Adrenal gland (tissue), 12 donors: ENCODE data around the gene RSKR. TPM values are rescaled to one million over a fixed set of nuclear protein-coding genes. Genes with fewer than 3 reads are reported as not detected.

Source experiments
- DNase-seq, 7 donors: peaks; one replicate each; pipeline ENCODE4 v3.0.0-alpha.2; 2019 to 2020
- H3K27ac ChIP-seq, 5 donors: fragments of 200-600 bp; sonication (generic) in 4 of 5; 1 replicate in 3 of 5; 2 replicates in 2 of 5; pipeline versions ENCODE4 v1.5.1 to v1.8.0; 2016 to 2020; ENCODE audit warnings: mild to moderate bottlenecking in 1 of 5
- H3K27me3 ChIP-seq: fragments of 200-600 bp; 2 replicates; pipeline ENCODE4 v1.8.0; 2021
- H3K36me3 ChIP-seq, 2 donors: fragments of 200-600 bp; replicated peaks in 1 of 2; 1 replicate in 1 of 2; 2 replicates in 1 of 2; pipeline versions ENCODE4 v1.5.1 to v1.8.0; 2018 to 2022
- H3K4me1 ChIP-seq, 2 donors: fragments of 200-600 bp; replicated peaks in 1 of 2; 1 replicate in 1 of 2; 2 replicates in 1 of 2; pipeline versions ENCODE4 v1.5.1 to v1.8.0; 2018 to 2021
- H3K4me3 ChIP-seq, 4 donors: fragments of 200-600 bp; sonication (generic) in 3 of 4; one replicate each; pipeline ENCODE4 v1.5.1; 2016 to 2018
- H3K9me3 ChIP-seq, 3 donors: fragments of 200-600 bp; sonication (generic) in 1 of 3; replicated peaks in 1 of 3; 1 replicate in 2 of 3; 2 replicates in 1 of 3; pipeline versions ENCODE4 v1.5.1 to v1.8.0; 2016 to 2021
- POLR2A ChIP-seq, 2 donors: fragments of 450-650 bp; IDR thresholded peaks; one replicate each; pipeline ENCODE4 v1.6.1; 2017; ENCODE audit warnings: antibody characterized with exemption in 2 of 2, mild to moderate bottlenecking in 2 of 2, moderate library complexity in 1 of 2
- WGBS, 4 donors: extraction: QIAGEN DNeasy Blood & Tissue Kit in 2 of 4; methylation state at CpG; one replicate each; pipeline versions ENCODE4 v1.1.5 to v1.1.7; 2013 to 2017; 5-methylcytosine and 5-hydroxymethylcytosine counted together
- intact Hi-C, 2 donors: fragments of 100-400 bp; cut with DNase I; formaldehyde crosslinking; loops; one replicate each; pipeline versions ENCODE4 v1.14.1 to v1.15.0; 2022 to 2023
- polyA plus RNA-seq, 3 donors: library from polyadenylated mRNA; stranded (reverse); fragments of 200-250 nt in 2 of 3; fragments of 350-450 nt in 1 of 3; fragmentation: Illumina TruSeq in 1 of 3; extraction: RNeasy Lipid Tissue Mini Kit (QIAGEN cat#74804) in 1 of 3; gene quantifications; one replicate each; pipeline ENCODE4 v1.2.3, GENCODE V29; 2013 to 2014
- total RNA-seq, 9 donors: library from RNA; depleted of rRNA in 4 of 9; stranded (reverse); fragments of >200 nt in 4 of 9; fragments of 120-200 nt in 1 of 9; fragmentation: NEBNext Ultra II Directional in 1 of 9; extraction: Animal tissue kit (Norgen Biotek cat#: 25700) in 1 of 9; gene quantifications; one replicate each; pipeline versions ENCODE4 v1.1.0 to v1.2.4, GENCODE V29; 2013 to 2023
- TF ChIP-seq, protein P1 (sequence below), 6 experiments: fragments of 450-650 bp in 4 of 6; fragments of 200-600 bp in 2 of 6; sonication (generic) in 1 of 6; IDR thresholded peaks; 1 replicate in 5 of 6; 2 replicates in 1 of 6; pipeline versions ENCODE4 v1.5.1 to v1.8.0; 2016 to 2021; ENCODE audit warnings: antibody characterized with exemption in 6 of 6, mild to moderate bottlenecking in 2 of 6, moderate library complexity in 1 of 6
- donor health status: healthy with polysubstance abuse.
- donor health status: Bipolar disorder and iron deficiency.
- donor health status: DM: yes; HTN: yes; CAD: no.
- donor health status: DM: no; HTN: no; CAD: no.
- donor health status: DM: no; HTN: no; CAD: no.
- donor health status: DM: yes; HTN: yes; CAD: no.

The RSKR gene
- total and polyA plus RNA-seq, 12 donors = 1.1 to 12.3 (median 5.1) TPM

DNA sequence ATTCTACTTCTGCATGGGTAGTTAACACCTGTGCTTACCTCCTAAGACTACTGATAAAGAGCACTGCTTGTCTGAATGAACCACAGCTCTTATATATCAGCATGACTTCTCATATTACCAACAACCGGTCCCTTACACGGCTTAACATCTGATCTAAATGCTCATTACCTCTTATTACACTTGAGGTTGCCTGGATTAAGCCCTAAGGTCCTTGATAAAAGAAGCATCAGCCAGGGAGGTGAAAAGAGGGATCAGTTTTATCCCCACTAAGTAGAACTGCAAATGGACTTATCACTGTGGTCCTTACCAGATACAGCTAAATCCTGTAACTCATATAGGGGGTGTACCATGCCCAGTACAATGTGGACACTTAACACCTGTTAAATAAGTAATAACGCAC lies 8.2 kb upstream of the RSKR start:
- H3K4me3 ChIP-seq = no peak overlapping the region
- no peak for DNase-seq
- intact Hi-C loops = no loop called here
- H3K36me3 ChIP-seq = peaks cover 0 to 84% of the 10 kb centered on the region in 2 donors
- 83 to 95% (median 90%) methylated on average over 3 of the region's 3 CpGs for WGBS, 4 donors
- H3K9me3 ChIP-seq = no peaks in the 10 kb centered on the region
- H3K4me1 ChIP-seq = no peaks in the 10 kb centered on the region
- H3K27me3 ChIP-seq = no peaks in the 10 kb centered on the region
- TF ChIP-seq, protein P1, sequence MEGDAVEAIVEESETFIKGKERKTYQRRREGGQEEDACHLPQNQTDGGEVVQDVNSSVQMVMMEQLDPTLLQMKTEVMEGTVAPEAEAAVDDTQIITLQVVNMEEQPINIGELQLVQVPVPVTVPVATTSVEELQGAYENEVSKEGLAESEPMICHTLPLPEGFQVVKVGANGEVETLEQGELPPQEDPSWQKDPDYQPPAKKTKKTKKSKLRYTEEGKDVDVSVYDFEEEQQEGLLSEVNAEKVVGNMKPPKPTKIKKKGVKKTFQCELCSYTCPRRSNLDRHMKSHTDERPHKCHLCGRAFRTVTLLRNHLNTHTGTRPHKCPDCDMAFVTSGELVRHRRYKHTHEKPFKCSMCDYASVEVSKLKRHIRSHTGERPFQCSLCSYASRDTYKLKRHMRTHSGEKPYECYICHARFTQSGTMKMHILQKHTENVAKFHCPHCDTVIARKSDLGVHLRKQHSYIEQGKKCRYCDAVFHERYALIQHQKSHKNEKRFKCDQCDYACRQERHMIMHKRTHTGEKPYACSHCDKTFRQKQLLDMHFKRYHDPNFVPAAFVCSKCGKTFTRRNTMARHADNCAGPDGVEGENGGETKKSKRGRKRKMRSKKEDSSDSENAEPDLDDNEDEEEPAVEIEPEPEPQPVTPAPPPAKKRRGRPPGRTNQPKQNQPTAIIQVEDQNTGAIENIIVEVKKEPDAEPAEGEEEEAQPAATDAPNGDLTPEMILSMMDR (IDR thresholded peaks at IDR 0.05) = no peak
- no peak for TF ChIP-seq POLR2A (IDR thresholded peaks at IDR 0.05)
- no peak overlapping the region for H3K27ac ChIP-seq

DNA sequence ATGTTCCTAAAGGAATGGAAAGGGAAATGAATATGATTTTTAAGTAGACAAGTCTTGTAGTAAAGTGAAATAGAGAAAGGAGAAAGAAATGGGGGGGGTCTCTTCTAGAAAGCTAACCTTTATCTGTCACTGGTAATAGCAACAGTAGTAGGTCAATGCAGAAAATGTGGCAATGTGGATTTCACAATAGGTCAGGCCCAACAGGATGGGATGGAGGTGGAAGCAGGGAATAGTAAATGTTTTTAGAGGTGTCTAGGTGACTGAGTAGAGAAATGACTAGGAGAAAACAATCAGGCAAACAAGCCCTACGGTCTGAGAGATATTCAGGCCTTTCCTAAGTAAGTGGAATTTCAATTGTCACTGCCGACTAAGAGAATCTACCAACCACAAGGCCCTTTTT lies 6.0 kb upstream of the RSKR start:
- intact Hi-C loops = no loop called here
- Histone ChIP-seq H3K9me3 (no peaks in the 10 kb centered on the region), H3K4me3 (no peak overlapping the region), H3K36me3 (peaks cover 0 to 94% of the 10 kb centered on the region in 2 donors), H3K27me3 (no peaks in the 10 kb centered on the region), H3K4me1 (no peaks in the 10 kb centered on the region), H3K27ac (no peak overlapping the region)
- TF ChIP-seq POLR2A (IDR thresholded peaks at IDR 0.05) = no peak
- TF ChIP-seq, protein P1 (IDR thresholded peaks at IDR 0.05) = no peak
- no peak for DNase-seq
- 82 to 96% (median 86%) methylated on average over 2 of the region's 2 CpGs for WGBS, 4 donors

DNA sequence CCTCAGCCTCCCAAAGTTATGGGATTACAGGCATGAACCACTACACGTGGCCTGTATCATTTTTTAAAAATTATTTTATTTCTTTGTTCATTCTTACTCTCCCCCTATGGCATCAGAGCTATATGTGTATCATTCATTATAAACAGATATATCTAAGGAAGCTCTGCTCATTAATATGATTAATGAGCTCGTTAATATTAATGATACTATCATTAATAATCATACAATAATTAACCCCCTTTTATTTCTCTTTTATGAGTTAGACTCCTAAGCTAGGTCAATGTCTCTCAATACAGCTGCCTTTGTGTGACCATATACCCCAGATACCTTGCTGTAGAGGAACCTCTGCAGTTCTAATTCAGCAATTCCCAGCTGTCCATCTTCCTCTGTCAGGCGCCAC lies 4.5 kb upstream of the RSKR start:
- TF ChIP-seq, protein P1 (IDR thresholded peaks at IDR 0.05) = no peak
- no peak for TF ChIP-seq POLR2A (IDR thresholded peaks at IDR 0.05)
- intact Hi-C loops = loop anchor here in 1 of 2 donors (10.0 kb wide), 1 partner anchor 124 kb away; no protein-coding TSS in a partner anchor
- Histone ChIP-seq H3K36me3 (peaks cover 0 to 100% of the 10 kb centered on the region in 2 donors), H3K27ac (no peak overlapping the region), H3K4me3 (no peak overlapping the region), H3K4me1 (no peaks in the 10 kb centered on the region), H3K27me3 (no peaks in the 10 kb centered on the region), H3K9me3 (no peaks in the 10 kb centered on the region)
- no peak for DNase-seq
- 87 to 93% (median 88%) methylated on average over 3 of the region's 3 CpGs for WGBS, 4 donors

- TF ChIP-seq POLR2A (IDR thresholded peaks at IDR 0.05) = no peak
- TF ChIP-seq, protein P1 (IDR thresholded peaks at IDR 0.05) = no peak
- Histone ChIP-seq H3K27ac (no peak overlapping the region), H3K27me3 (no peaks in the 10 kb centered on the region), H3K4me3 (no peak overlapping the region), H3K36me3 (peaks cover 0 to 79% of the 10 kb centered on the region in 2 donors), H3K9me3 (no peaks in the 10 kb centered on the region), H3K4me1 (no peaks in the 10 kb centered on the region)
- intact Hi-C loops = loop anchor here in 1 of 2 donors (10.0 kb wide), 1 partner anchor 121 kb away; no protein-coding TSS in a partner anchor
- DNase-seq = no peak
- 79 to 93% (median 85%) methylated on average over 7 of the region's 7 CpGs for WGBS, 4 donors
Measured at GRCh38 chr17:28616281-28616680, 2.3 kb upstream of the RSKR start.
